ENCODE results near the gene CAPZA1. TPM values are rescaled to one million over a fixed set of nuclear protein-coding genes. Genes with fewer than 3 reads are reported as not detected.

Gene CAPZA1
- total and polyA plus RNA-seq, 12 donors, result 60.1 to 178 (median 94.0) TPM

DNA sequence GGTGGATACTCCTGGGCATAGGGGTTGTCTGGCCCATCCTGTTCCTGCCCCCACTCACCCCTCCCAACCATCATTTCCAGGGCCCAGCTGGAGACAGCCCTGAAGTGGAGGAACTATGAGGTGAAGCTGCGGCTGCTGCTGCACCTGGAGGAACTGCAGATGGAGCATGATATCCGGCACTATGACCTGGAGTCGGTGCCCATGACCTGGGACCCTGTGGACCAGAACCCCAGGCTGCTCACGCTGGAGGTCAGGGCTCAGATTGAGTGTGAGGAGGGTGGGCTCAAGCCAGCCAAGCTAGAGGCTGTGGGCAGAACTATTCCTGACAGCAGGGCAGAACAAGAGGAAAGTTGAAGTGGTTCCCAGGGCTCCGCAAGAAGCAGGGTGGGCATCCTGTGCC is 73.0 kb downstream of the CAPZA1 start:
- TF ChIP-seq POLR2A (IDR thresholded peaks at IDR 0.05) (no peak), CTCF (IDR thresholded peaks at IDR 0.05) (no peak)
- Histone ChIP-seq H3K27ac (no peak overlapping the region), H3K36me3 (replicated peaks in 1 of 2) (peaks cover 0 to 82% of the 10 kb centered on the region in 2 donors), H3K27me3 (no peaks in the 10 kb centered on the region), H3K9me3 (replicated peaks in 1 of 3) (no peaks in the 10 kb centered on the region), H3K4me3 (no peak overlapping the region), H3K4me1 (replicated peaks in 1 of 2) (peaks cover 0 to 8% of the 10 kb centered on the region in 2 donors)
- intact Hi-C loops (cut with DNase I), result no loop called here
- WGBS, 4 donors, result 90 to 97% (median 94%) methylated on average over 4 to 5 of the region's 5 CpGs
- no peak for DNase-seq

GRCh38 chr1:112693821-112694220 is 74.2 kb downstream of the CAPZA1 start:
- H3K9me3 ChIP-seq (replicated peaks in 1 of 3), result no peaks in the 10 kb centered on the region
- no peak overlapping the region for H3K27ac ChIP-seq
- 89 to 99% (median 94%) methylated on average over 2 to 6 of the region's 6 CpGs for WGBS, 4 donors
- H3K4me3 ChIP-seq, result no peak overlapping the region
- intact Hi-C loops (cut with DNase I), result no loop called here
- peaks cover 0 to 93% of the 10 kb centered on the region in 2 donors for H3K36me3 ChIP-seq (replicated peaks in 1 of 2)
- H3K27me3 ChIP-seq, result no peaks in the 10 kb centered on the region
- no peak for TF ChIP-seq POLR2A (IDR thresholded peaks at IDR 0.05)
- no peak for TF ChIP-seq CTCF (IDR thresholded peaks at IDR 0.05)
- no peak for DNase-seq
- peaks cover 0 to 9% of the 10 kb centered on the region in 2 donors for H3K4me1 ChIP-seq (replicated peaks in 1 of 2)

GRCh38 chr1:112694363-112694929 is 74.8 kb downstream of the CAPZA1 start:
- Histone ChIP-seq H3K4me3 (no peak overlapping the region), H3K4me1 (replicated peaks in 1 of 2) (peaks cover under 1 to 15% of the 10 kb centered on the region in 2 donors), H3K27ac (no peak overlapping the region), H3K9me3 (replicated peaks in 1 of 3) (no peaks in the 10 kb centered on the region), H3K36me3 (replicated peaks in 1 of 2) (peaks cover 0 to 93% of the 10 kb centered on the region in 2 donors), H3K27me3 (no peaks in the 10 kb centered on the region)
- no peak for DNase-seq
- WGBS, 4 donors, result 83 to 100% (median 86%) methylated on average over 3 to 15 of the region's 15 CpGs
- intact Hi-C loops (cut with DNase I), result no loop called here
- TF ChIP-seq CTCF (IDR thresholded peaks at IDR 0.05) (no peak), POLR2A (IDR thresholded peaks at IDR 0.05) (no peak)

DNA sequence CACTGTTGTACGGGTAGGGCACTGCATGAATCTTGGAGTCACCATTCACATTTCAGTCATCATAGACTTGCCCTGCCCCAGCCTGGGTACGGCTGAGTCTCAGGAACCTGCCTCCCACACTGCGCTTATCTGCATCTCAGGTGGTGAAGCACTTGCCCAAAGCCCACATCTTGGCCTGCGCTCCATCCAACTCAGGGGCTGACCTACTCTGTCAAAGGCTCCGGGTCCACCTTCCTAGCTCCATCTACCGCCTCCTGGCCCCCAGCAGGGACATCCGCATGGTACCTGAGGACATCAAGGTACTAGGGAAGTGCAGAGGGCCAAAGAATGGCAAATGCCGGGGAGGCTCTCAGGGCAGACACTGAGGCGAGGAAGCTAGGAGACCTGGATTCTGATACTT is 75.6 kb downstream of the CAPZA1 start:
- WGBS, 4 donors, result 92 to 97% (median 96%) methylated on average over 8 to 9 of the region's 9 CpGs
- Histone ChIP-seq H3K4me3 (no peak overlapping the region), H3K27ac (no peak overlapping the region), H3K9me3 (replicated peaks in 1 of 3) (no peaks in the 10 kb centered on the region), H3K36me3 (replicated peaks in 1 of 2) (peaks cover 0 to 92% of the 10 kb centered on the region in 2 donors), H3K27me3 (no peaks in the 10 kb centered on the region), H3K4me1 (replicated peaks in 1 of 2) (peaks cover 9 to 23% of the 10 kb centered on the region in 2 donors)
- TF ChIP-seq POLR2A (IDR thresholded peaks at IDR 0.05) (no peak), CTCF (IDR thresholded peaks at IDR 0.05) (no peak)
- DNase-seq, result no peak
- intact Hi-C loops (cut with DNase I), result no loop called here

Measured in adrenal gland (tissue), 12 donors.